ENCODE data around the gene CPE.

DNA sequence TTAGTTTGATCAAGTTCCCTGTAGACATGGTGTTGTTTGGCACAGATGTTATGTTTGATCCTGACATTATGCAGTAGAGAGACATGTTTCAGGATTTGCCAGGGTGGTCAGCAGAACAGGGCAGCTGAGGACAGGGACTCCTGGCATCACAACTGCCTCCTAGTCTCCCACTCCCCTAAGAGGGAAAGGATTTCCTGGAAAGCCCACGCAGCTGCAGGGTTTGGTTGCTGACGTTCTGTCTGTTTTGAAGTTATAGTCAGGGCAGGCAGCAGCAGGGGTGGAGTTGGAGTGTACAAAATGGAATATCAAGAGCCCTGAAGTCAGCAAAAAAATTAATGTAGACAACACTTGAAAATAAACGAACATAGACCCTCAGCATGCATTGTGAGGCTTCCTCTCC, 125.4 kb downstream of the CPE start:
- TF ChIP-seq, protein P1, sequence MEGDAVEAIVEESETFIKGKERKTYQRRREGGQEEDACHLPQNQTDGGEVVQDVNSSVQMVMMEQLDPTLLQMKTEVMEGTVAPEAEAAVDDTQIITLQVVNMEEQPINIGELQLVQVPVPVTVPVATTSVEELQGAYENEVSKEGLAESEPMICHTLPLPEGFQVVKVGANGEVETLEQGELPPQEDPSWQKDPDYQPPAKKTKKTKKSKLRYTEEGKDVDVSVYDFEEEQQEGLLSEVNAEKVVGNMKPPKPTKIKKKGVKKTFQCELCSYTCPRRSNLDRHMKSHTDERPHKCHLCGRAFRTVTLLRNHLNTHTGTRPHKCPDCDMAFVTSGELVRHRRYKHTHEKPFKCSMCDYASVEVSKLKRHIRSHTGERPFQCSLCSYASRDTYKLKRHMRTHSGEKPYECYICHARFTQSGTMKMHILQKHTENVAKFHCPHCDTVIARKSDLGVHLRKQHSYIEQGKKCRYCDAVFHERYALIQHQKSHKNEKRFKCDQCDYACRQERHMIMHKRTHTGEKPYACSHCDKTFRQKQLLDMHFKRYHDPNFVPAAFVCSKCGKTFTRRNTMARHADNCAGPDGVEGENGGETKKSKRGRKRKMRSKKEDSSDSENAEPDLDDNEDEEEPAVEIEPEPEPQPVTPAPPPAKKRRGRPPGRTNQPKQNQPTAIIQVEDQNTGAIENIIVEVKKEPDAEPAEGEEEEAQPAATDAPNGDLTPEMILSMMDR (IDR thresholded peaks at IDR 0.05; ENCODE audit: low read length), result no peak
- TF ChIP-seq EZH2 (optimal IDR thresholded peaks at IDR 0.05; ENCODE audit: low read depth, low read length) (no peak), EZH2phosphoT487 (IDR thresholded peaks at IDR 0.05; ENCODE audit: low read length) (no peak)
